H1 (cell line): ENCODE results near the gene CAMK2B. TPM values are rescaled to one million over a fixed set of nuclear protein-coding genes. Genes with fewer than 3 reads are reported as not detected.

Experiments used
- CTCF ChIA-PET: fragments of 300-600 bp; sonication (Branson Sonifier 250); formaldehyde crosslinking; loops from one replicate; lab custom pipeline; 2021; ENCODE audit not compliant: partially characterized antibody; lab: Charles Lee
- POLR2A ChIA-PET: fragments of 300-600 bp; sonication (Branson Sonifier 250); formaldehyde crosslinking; loops from one replicate; lab custom pipeline; 2021; ENCODE audit warnings: inconsistent platforms; ENCODE audit not compliant: partially characterized antibody; lab: Charles Lee
- DNase-seq, 2 experiments: peaks; one replicate each; pipeline versions ENCODE4 v3.0.0 to v3.0.0-alpha.2; 2010 to 2022; ENCODE audit warnings: low spot score in 2 of 2, low read depth in 1 of 2, mixed read lengths in 1 of 2
- FAIRE-seq: peaks from 2 replicates; lab custom pipeline; 2011; peaks lifted over from hg19 to GRCh38; lab: Jason Lieb, UNC
- H2AFZ ChIP-seq: 2 replicates; pipeline ENCODE4 v1.8.1; 2012; ENCODE audit warnings: low read length, inconsistent platforms
- H2AK5ac ChIP-seq: 2 replicates; pipeline ENCODE4 v1.6.1; 2013; ENCODE audit warnings: low read depth, low read length
- H2BK120ac ChIP-seq: replicated peaks from 2 replicates; pipeline ENCODE3; 2013; ENCODE audit warnings: low read depth, low read length, inconsistent platforms
- H2BK12ac ChIP-seq: 2 replicates; pipeline ENCODE4 v1.6.1; 2013; ENCODE audit warnings: low read depth, low read length
- H2BK15ac ChIP-seq: 2 replicates; pipeline ENCODE4 v1.6.1; 2013; ENCODE audit warnings: low read length
- H2BK20ac ChIP-seq: 2 replicates; pipeline ENCODE4 v1.6.1; 2013; ENCODE audit warnings: low read length
- H2BK5ac ChIP-seq: 2 replicates; pipeline ENCODE4 v1.6.1; 2013; ENCODE audit warnings: low read depth, low read length
- H3K14ac ChIP-seq: 2 replicates; pipeline ENCODE4 v1.6.1; 2013; ENCODE audit warnings: inconsistent platforms; ENCODE audit not compliant: insufficient read length
- H3K18ac ChIP-seq: 2 replicates; pipeline ENCODE4 v1.6.1; 2013; ENCODE audit warnings: low read length; ENCODE audit errors: extremely low read depth
- H3K23ac ChIP-seq: 2 replicates; pipeline ENCODE4 v1.6.1; 2013; ENCODE audit warnings: inconsistent platforms; ENCODE audit not compliant: insufficient read length
- H3K23me2 ChIP-seq: 2 replicates; pipeline ENCODE4 v1.6.1; 2013; ENCODE audit warnings: low read depth, low read length
- H3K27ac ChIP-seq: 2 replicates; pipeline ENCODE4 v1.6.1; 2011; ENCODE audit warnings: low read depth, low read length, inconsistent platforms
- H3K27me3 ChIP-seq, 4 experiments: replicated peaks in 1 of 4; 1 replicate in 1 of 4; 2 replicates in 3 of 4; pipeline versions ENCODE4 v1.6.1 to v1.8.1; 2011 to 2013; ENCODE audit warnings: low read length in 3 of 4, mild to moderate bottlenecking in 3 of 4, inconsistent platforms in 2 of 4, mixed read lengths in 2 of 4, moderate library complexity in 1 of 4; ENCODE audit not compliant: control insufficient read depth in 3 of 4, insufficient read depth in 3 of 4; ENCODE audit errors: extremely low read depth in 1 of 4
- H3K36me3 ChIP-seq, 4 experiments: 2 replicates each; pipeline versions ENCODE4 v1.6.1 to v1.8.1; 2011 to 2013; ENCODE audit warnings: mild to moderate bottlenecking in 4 of 4, low read length in 3 of 4, moderate library complexity in 2 of 4, control low read depth in 1 of 4, inconsistent platforms in 1 of 4; ENCODE audit not compliant: insufficient read depth in 4 of 4, control insufficient read depth in 2 of 4
- H3K4ac ChIP-seq: replicated peaks from 2 replicates; pipeline ENCODE3; 2013; ENCODE audit warnings: low read length, low read depth, mixed read lengths, inconsistent platforms; ENCODE audit not compliant: insufficient read length
- H3K4me1 ChIP-seq, 4 experiments: replicated peaks in 1 of 4; 1 replicate in 1 of 4; 2 replicates in 3 of 4; pipeline versions ENCODE4 v1.6.1 to v1.8.1; 2011 to 2013; ENCODE audit warnings: low read length in 3 of 4, inconsistent platforms in 2 of 4, mixed read lengths in 1 of 4; ENCODE audit not compliant: insufficient read depth in 4 of 4, control insufficient read depth in 3 of 4
- H3K4me2 ChIP-seq, 2 experiments: 2 replicates each; pipeline versions ENCODE4 v1.6.1 to v1.8.1; 2011 to 2013; ENCODE audit warnings: low read depth in 2 of 2, low read length in 2 of 2, control low read depth in 1 of 2, inconsistent platforms in 1 of 2, mild to moderate bottlenecking in 1 of 2; ENCODE audit not compliant: insufficient read depth in 1 of 2
- H3K4me3 ChIP-seq, 4 experiments: fragments of 200-600, 300-600 bp in 1 of 4; sonication (generic), shearing (Covaris generic), sonication (Bioruptor Twin) in 1 of 4; 2 replicates each; pipeline versions ENCODE4 v1.5.1 to v1.8.1; 2011 to 2016; ENCODE audit warnings: low read length in 4 of 4, low read depth in 3 of 4, control low read depth in 2 of 4, inconsistent platforms in 2 of 4, mild to moderate bottlenecking in 2 of 4, mixed read lengths in 1 of 4, moderate library complexity in 1 of 4; ENCODE audit not compliant: insufficient read depth in 2 of 4; ENCODE audit errors: extremely low read depth in 1 of 4
- H3K56ac ChIP-seq: replicated peaks from 2 replicates; pipeline ENCODE3; 2013; ENCODE audit warnings: low read depth, mild to moderate bottlenecking, mixed read lengths, low read length, inconsistent platforms; ENCODE audit not compliant: insufficient read length
- H3K79me1 ChIP-seq: 2 replicates; pipeline ENCODE4 v1.6.1; 2013; ENCODE audit warnings: low read depth, low read length, control low read depth
- H3K79me2 ChIP-seq, 2 experiments: 2 replicates each; pipeline versions ENCODE4 v1.6.1 to v1.8.1; 2012 to 2013; ENCODE audit warnings: low read length in 2 of 2, mild to moderate bottlenecking in 2 of 2, inconsistent platforms in 1 of 2; ENCODE audit not compliant: insufficient read depth in 2 of 2, control insufficient read depth in 1 of 2
- H3K9ac ChIP-seq, 4 experiments: replicated peaks in 1 of 4; 1 replicate in 1 of 4; 2 replicates in 3 of 4; pipeline versions ENCODE4 v1.6.1 to v1.8.1; 2011 to 2013; ENCODE audit warnings: low read depth in 3 of 4, low read length in 3 of 4, control low read depth in 2 of 4, mild to moderate bottlenecking in 2 of 4, moderate library complexity in 2 of 4, inconsistent platforms in 1 of 4; ENCODE audit errors: extremely low read depth in 1 of 4
- H3K9me3 ChIP-seq, 2 experiments: 2 replicates each; pipeline versions ENCODE4 v1.6.1 to v1.8.1; 2012 to 2013; ENCODE audit warnings: mild to moderate bottlenecking in 2 of 2, moderate library complexity in 2 of 2, control low read depth in 1 of 2, inconsistent platforms in 1 of 2, low read depth in 1 of 2, low read length in 1 of 2, mixed read lengths in 1 of 2; ENCODE audit not compliant: insufficient read depth in 2 of 2
- H4K20me1 ChIP-seq, 2 experiments: replicated peaks in 1 of 2; 2 replicates each; pipeline versions ENCODE3 to v1.8.1; 2011 to 2013; ENCODE audit warnings: inconsistent platforms in 2 of 2, low read length in 2 of 2, mild to moderate bottlenecking in 1 of 2; ENCODE audit not compliant: insufficient read depth in 2 of 2, control insufficient read depth in 1 of 2
- H4K5ac ChIP-seq: 2 replicates; pipeline ENCODE4 v1.6.1; 2013; ENCODE audit warnings: low read length, low read depth, mixed read lengths, inconsistent platforms; ENCODE audit not compliant: insufficient read length
- H4K8ac ChIP-seq: 2 replicates; pipeline ENCODE4 v1.8.0; 2013; ENCODE audit warnings: mild to moderate bottlenecking, moderate library complexity, low read length, inconsistent platforms; ENCODE audit not compliant: insufficient read depth; ENCODE audit errors: extremely low read depth
- H4K91ac ChIP-seq: replicated peaks from 2 replicates; pipeline ENCODE3; 2013; ENCODE audit warnings: low read length, mixed read lengths, inconsistent platforms; ENCODE audit not compliant: insufficient read length
- CTCF ChIP-seq, 3 experiments: IDR thresholded peaks; 1 replicate in 2 of 3; 2 replicates in 1 of 3; pipeline versions ENCODE4 v1.5.1 to v1.6.1; 2011; ENCODE audit warnings: low read length in 3 of 3, mild to moderate bottlenecking in 3 of 3, inconsistent platforms in 2 of 3, low read depth in 1 of 3, moderate library complexity in 1 of 3; ENCODE audit not compliant: insufficient read depth in 1 of 3; ENCODE audit errors: control extremely low read depth in 1 of 3
- TBP ChIP-seq: IDR thresholded peaks from 2 replicates; pipeline ENCODE4 v1.6.1; 2011; ENCODE audit warnings: low read depth, low read length, improper control_type of control experiment
- WGBS, 2 experiments: shearing (Covaris generic) in 1 of 2; methylation state at CpG; one replicate each; pipeline versions ENCODE4 v1.1.6 to v1.1.7; 2013 to 2015; ENCODE audit warnings: low lambda C conversion rate in 2 of 2, mixed read lengths in 2 of 2, inconsistent platforms in 1 of 2, low coverage in 1 of 2, missing lambda C conversion rate in 1 of 2; ENCODE audit not compliant: insufficient replicate concordance in 2 of 2, insufficient coverage in 1 of 2, insufficient read length in 1 of 2; ENCODE audit errors: extremely low coverage in 1 of 2, missing lambda C conversion rate in 1 of 2; 5-methylcytosine and 5-hydroxymethylcytosine counted together
- polyA plus RNA-seq, 7 experiments: library from polyadenylated mRNA; depleted of rRNA in 3 of 7; stranded (reverse) in 5 of 7; unstranded in 2 of 7; fragments of >200 nt in 5 of 7; fragments of 200-250 nt in 2 of 7; gene quantifications; 1 replicate in 5 of 7; 2 replicates in 1 of 7; 4 replicates in 1 of 7; pipeline versions ENCODE4 v1.2.1 to v1.2.3, GENCODE V29; 2011 to 2013; ENCODE audit warnings: missing spikeins in 2 of 7, mixed read lengths in 2 of 7
- total RNA-seq: library from RNA; stranded (reverse); fragmentation: NEBNext Ultra II Directional; extraction: Animal tissue kit (Norgen Biotek cat#: 25700); gene quantifications from 2 replicates; pipeline ENCODE4 v1.2.1, GENCODE V29; 2021

Gene CAMK2B
- total and polyA plus RNA-seq, 2 of the 8 experiments (the other 6 are each of a cell fraction or from before 2014, with no cell fraction given) = 0.05 to 0.15 TPM

- Histone ChIP-seq H3K4me3 (no peak overlapping the region), H3K4ac (no peak overlapping the region), H4K5ac (no peak overlapping the region), H2BK20ac (no peak overlapping the region), H2AK5ac (no peak overlapping the region), H3K79me1 (no peaks in the 10 kb centered on the region), H3K23me2 (peaks cover 3% of the 10 kb centered on the region; the same call in 1 of the 2 replicates), H2BK5ac (no peak overlapping the region), H3K23ac (no peak overlapping the region), H3K4me2 (no peak overlapping the region), H2BK120ac (no peak overlapping the region), H3K9ac (no peak overlapping the region), H2BK12ac (no peak overlapping the region), H3K14ac (no peak overlapping the region), H3K36me3 (no peaks in the 10 kb centered on the region), H3K27ac (no peak overlapping the region), H4K20me1 (peaks cover 0 to 6% of the 10 kb centered on the region in 2 experiments), H3K18ac (no peak overlapping the region), H3K56ac (no peak overlapping the region), H4K8ac (no peak overlapping the region; the same call in 1 of the 2 replicates), H4K91ac (no peak overlapping the region), H3K79me2 (no peaks in the 10 kb centered on the region), H2AFZ (no peak overlapping the region), H3K27me3 (no peaks in the 10 kb centered on the region), H3K4me1 (no peaks in the 10 kb centered on the region), H2BK15ac (no peak overlapping the region), H3K9me3 (no peaks in the 10 kb centered on the region)
- POLR2A ChIA-PET = no interaction called here
- DNase-seq = no peak
- WGBS, 2 experiments = 79% methylated on average over 4 of the region's 4 CpGs; no CpG with 5 or more reads in 1 of the 2 experiments
- FAIRE-seq = no peak
- CTCF ChIA-PET = interaction anchor here (0.6 to 3.6 kb wide), 8 partner anchors 10 to 318 kb away, joined by 3 to 15 read pairs (median 4); no protein-coding TSS in a partner anchor
- no peak for TF ChIP-seq TBP
- TF ChIP-seq CTCF (IDR thresholded peaks at IDR 0.05; ENCODE audit: control extremely low read depth in 1 of 3, insufficient read depth in 1 of 3, low read depth in 1 of 3, low read length in 3 of 3) = no peak
These were observed 67.0 kb downstream of the CAMK2B start for GRCh38 chr7:44258423-44258760.
